H54 (cell line): ENCODE results near the gene RHBDD2.

Source experiments
- DNase-seq: peaks from one replicate; pipeline ENCODE4 v3.0.0; 2011; ENCODE audit warnings: low spot score, mixed read lengths; ENCODE audit not compliant: insufficient read length
- FAIRE-seq: peaks from 3 replicates; lab custom pipeline; 2011; peaks lifted over from hg19 to GRCh38; lab: Jason Lieb, UNC
- POLR2A ChIP-seq: IDR thresholded peaks from 2 replicates; pipeline ENCODE4 v1.6.1; 2011; ENCODE audit warnings: low read depth, mild to moderate bottlenecking, low read length

RHBDD2 gene

GRCh38 chr7:75914655-75915415 is 36.0 kb downstream of the RHBDD2 start, which contains the start of gene POR:
POR (plus strand) TSS chr7:75915155; CDS start chr7:75954002, 38,847 bp downstream.
- DNase-seq (peak; percentile 94), FAIRE-seq (no peak)
- peak; percentile 99 for TF ChIP-seq POLR2A

- FAIRE-seq (no peak), DNase-seq (no peak)
- no peak for TF ChIP-seq POLR2A
Observed at GRCh38 chr7:75915416-75916156, 36.8 kb downstream of the RHBDD2 start.

DNA sequence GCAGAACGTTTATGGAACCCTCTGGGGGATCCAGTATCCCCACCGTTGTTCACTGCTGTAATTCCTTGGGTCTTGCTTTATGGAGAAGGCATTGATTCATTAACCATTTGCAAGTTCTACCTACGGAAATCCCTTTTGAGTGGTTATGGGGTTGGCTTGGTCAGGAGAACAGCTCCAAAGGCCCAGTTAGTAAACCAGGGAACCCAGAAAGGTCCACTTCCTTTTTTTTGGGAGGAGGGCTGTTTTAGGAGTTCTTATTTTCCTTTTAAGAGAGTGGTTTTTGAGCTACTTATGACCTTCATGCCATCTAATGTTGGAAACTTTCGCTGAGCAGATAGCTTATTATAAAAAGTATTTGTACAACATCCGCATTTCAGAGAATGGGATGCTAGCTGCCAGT is 37.4 kb downstream of the RHBDD2 start:
- no peak for FAIRE-seq
- DNase-seq: no peak
- TF ChIP-seq POLR2A: no peak

DNA sequence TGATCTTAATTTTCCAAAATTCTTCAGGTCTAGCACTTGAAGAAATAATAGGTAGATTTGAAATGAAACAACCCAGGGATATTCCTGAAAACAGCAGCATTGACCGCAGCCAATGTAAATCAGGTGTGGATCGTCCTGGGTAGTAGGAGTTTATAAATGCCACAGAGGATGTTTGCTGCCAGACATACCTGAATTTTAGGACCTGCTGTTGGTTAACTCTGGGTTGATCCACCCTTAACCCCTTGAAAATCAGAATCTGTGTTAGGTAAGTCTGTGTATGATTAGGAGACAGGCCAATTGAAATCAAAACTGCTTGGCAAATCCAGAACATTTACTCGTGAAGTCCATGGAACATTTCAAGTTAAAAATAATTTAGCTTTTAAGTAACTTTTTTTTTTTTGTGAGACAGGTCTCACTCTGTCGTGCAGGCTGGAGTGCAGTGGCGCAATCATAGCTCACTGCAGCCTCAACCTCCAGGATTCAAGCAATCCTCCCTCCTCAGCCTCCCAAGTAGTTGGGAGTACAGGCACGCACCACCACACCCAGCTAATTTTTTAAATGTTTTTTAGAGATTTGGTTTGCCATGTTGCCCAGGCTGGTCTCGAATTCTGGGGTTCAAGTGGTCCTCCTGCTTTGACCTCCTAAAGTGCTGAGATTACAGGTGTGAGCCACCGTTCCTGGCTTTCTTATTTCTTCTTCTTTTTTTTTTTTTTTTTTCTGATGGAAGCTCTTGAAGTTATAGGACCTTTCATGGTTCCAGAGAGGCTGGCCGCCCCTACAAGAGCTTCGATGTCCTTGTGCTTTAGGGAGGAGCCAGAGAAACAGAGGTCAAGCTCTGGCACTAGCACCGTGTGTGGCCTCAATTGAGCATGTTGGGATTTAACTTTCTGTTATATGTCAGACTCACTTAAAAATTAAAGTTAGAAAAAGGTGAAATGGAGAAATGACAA is 38.1 kb downstream of the RHBDD2 start:
- TF ChIP-seq POLR2A: no peak
- no peak for FAIRE-seq
- DNase-seq: no peak

- DNase-seq (no peak), FAIRE-seq (no peak)
- TF ChIP-seq POLR2A: no peak
Observed at GRCh38 chr7:75920431-75921161, 41.8 kb downstream of the RHBDD2 start.

GRCh38 chr7:75921479-75921878 is 42.6 kb downstream of the RHBDD2 start:
- FAIRE-seq (no peak), DNase-seq (no peak)
- TF ChIP-seq POLR2A: no peak

- no peak for DNase-seq
- no peak for TF ChIP-seq POLR2A
- FAIRE-seq: no peak
Observed at GRCh38 chr7:75922966-75923603, 44.3 kb downstream of the RHBDD2 start.

DNA sequence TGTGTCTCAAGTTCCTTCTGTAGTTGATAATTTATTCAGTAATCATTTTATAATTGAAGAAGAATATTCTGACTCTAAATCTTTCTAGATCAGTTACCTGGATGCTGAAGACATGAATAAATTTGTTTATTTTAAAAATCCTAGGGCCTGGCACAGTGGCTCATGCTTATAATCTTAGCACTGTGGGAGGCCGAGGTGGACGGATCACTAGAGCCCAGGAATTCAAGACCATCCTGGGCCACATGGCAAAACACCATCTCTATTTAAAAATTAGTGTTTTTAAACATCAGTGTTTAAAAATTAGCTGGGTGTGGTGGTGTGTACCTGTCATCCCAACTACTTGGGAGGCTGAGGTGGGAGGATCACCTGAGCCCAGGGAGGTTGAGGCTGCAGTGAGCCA is 45.4 kb downstream of the RHBDD2 start:
- no peak for FAIRE-seq
- no peak for DNase-seq
- TF ChIP-seq POLR2A: no peak

DNA sequence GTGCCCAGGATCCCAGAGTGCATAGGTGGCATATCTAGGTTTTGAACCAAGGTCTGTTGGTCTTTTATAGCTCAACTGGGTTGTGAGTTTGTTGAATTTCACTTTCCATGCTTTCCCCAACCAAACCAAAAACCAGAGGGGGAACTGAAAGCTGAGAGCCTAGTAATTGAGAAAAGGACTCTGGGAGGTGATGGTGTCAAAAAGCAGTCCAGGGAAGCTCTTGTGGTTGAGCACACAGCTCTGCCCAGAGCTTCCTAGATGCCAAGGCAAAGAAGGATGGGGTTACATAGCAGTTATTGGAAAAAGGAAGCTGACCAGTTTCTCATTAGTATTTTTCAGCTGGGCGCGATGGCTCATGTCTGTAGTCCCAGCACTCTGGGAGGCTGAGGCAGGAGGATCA is 46.1 kb downstream of the RHBDD2 start:
- no peak for TF ChIP-seq POLR2A
- FAIRE-seq (no peak), DNase-seq (no peak)

DNA sequence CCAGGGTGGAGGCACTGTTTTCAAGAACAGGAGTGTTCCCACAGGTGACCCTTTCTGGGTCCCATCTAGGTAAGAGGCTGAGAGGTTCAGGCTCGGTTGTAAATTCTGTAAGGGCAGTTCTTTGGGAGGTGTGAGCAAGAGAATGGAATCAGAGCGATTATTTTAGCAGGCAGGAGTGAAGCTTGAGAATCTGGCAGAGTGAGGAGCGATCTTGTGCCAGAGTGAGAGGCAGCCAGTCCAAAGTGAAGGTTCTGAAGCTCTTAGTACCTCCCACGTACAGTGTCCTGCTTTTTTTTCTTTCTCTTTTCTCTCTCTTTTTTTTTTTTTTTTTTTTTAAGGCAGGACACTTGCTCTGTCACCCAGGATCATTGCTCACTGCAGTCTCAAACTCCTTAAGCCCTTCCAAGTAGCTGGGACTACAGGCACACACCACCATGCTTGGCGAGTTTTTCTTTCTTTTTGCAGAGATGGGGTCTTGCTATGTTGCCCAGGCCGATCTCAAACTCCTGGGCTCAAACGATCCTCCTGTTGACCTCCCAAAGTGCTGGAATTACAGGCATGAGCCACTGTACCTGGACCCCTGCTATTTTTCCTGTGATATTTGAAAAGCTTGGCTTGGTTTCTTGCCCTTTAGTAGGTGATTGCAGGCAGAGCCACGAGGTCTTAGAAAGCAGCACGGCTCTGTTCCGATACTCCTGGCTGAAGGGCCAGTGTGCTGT is 47.0 kb downstream of the RHBDD2 start:
- no peak for DNase-seq
- no peak for FAIRE-seq
- no peak for TF ChIP-seq POLR2A

DNA sequence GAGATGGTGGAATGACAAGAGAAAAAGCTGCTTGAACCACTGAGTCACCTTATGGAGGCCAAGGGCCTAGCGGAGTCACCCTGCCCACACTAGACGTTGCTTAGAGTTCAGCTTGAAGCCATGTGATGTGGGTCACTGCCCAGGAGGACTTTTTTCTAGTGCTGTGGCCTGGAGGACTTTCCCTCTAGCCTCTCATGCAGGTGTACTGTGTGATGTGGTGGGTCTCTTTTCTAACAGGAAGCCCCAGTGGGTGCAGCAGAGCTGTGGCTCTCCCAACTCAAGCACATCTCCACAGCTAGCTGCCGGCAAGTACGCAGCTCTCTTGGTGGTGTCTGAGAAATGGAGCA is 49.7 kb downstream of the RHBDD2 start:
- DNase-seq (no peak), FAIRE-seq (no peak)
- no peak for TF ChIP-seq POLR2A

GRCh38 chr7:75931680-75932079 is 52.8 kb downstream of the RHBDD2 start:
- TF ChIP-seq POLR2A: no peak
- DNase-seq (no peak), FAIRE-seq (no peak)
